Liver (tissue), 3 donors: ENCODE measurements around the gene ZNF287.

Source experiments
- CTCF ChIP-seq: fragments of 150-350 bp; IDR thresholded peaks from 2 replicates; pipeline ENCODE4 v1.5.1; 2017; ENCODE audit warnings: improper control_type of control experiment, low read depth, low read length; ENCODE audit not compliant: missing input control
- EGR1 ChIP-seq, 2 donors: IDR thresholded peaks; 2 replicates each; pipeline ENCODE4 v1.6.1; 2016 to 2018; ENCODE audit warnings: antibody characterized with exemption in 2 of 2, low read depth in 2 of 2
- FOXA1 ChIP-seq: IDR thresholded peaks from 2 replicates; pipeline ENCODE4 v1.6.1; 2016; ENCODE audit warnings: antibody characterized with exemption
- GABPA ChIP-seq, 2 donors: IDR thresholded peaks in 1 of 2; conservative IDR thresholded peaks in 1 of 2; 2 replicates each; pipeline ENCODE4 v1.6.1; 2016; ENCODE audit warnings: antibody characterized with exemption in 2 of 2, mild to moderate bottlenecking in 1 of 2, moderate library complexity in 1 of 2
- JUND ChIP-seq, 2 donors: IDR thresholded peaks; 2 replicates each; pipeline ENCODE4 v1.6.1; 2016; ENCODE audit warnings: antibody characterized with exemption in 2 of 2
- RAD21 ChIP-seq, 2 donors: IDR thresholded peaks; 2 replicates each; pipeline ENCODE4 v1.6.1; 2016; ENCODE audit warnings: antibody characterized with exemption in 2 of 2, mild to moderate bottlenecking in 2 of 2
- REST ChIP-seq: IDR thresholded peaks from 2 replicates; pipeline ENCODE4 v1.6.1; 2016; ENCODE audit warnings: antibody characterized with exemption, mild to moderate bottlenecking
- SP1 ChIP-seq: IDR thresholded peaks from 2 replicates; pipeline ENCODE4 v1.6.1; 2018; ENCODE audit warnings: antibody characterized with exemption, mild to moderate bottlenecking
- TAF1 ChIP-seq: conservative IDR thresholded peaks from 2 replicates; pipeline ENCODE4 v1.6.1; 2016; ENCODE audit warnings: antibody characterized with exemption, mild to moderate bottlenecking
- YY1 ChIP-seq: IDR thresholded peaks from 2 replicates; pipeline ENCODE4 v1.6.1; 2016; ENCODE audit warnings: antibody characterized with exemption, mild to moderate bottlenecking
- TF ChIP-seq, protein P1 (sequence below): IDR thresholded peaks from 2 replicates; pipeline ENCODE4 v1.6.1; 2016; ENCODE audit warnings: antibody characterized with exemption
- TF ChIP-seq, protein P2 (sequence below): IDR thresholded peaks from 2 replicates; pipeline ENCODE4 v1.6.1; 2016; ENCODE audit warnings: antibody characterized with exemption
- donor health status: healthy.
- donor health status: healthy.

DNA sequence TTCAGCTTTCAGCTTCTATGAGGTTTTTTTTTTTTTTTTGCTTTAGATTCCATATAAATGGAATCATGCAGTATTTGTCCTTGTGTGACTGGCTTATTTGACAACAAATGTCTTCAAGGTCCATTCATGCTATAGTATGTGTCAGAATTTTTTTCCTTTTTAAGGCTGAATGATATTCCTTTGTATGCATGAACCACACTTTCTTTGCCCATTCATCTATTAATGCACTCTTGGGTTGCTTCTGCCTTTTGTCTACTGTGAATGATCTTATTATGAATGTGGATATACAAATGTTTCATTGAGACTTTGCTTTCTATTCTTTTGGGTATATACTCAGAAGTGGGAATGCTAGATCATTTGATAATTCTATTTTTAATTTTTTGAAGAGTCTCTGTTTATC, 50.0 kb downstream of the ZNF287 start:
- no peak for TF ChIP-seq FOXA1
- no peak for TF ChIP-seq YY1
- TF ChIP-seq TAF1: no peak
- no peak for TF ChIP-seq CTCF
- TF ChIP-seq, protein P1, sequence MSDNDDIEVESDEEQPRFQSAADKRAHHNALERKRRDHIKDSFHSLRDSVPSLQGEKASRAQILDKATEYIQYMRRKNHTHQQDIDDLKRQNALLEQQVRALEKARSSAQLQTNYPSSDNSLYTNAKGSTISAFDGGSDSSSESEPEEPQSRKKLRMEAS: no peak
- TF ChIP-seq JUND (IDR thresholded peaks at IDR 0.05): no peak
- TF ChIP-seq EGR1 (IDR thresholded peaks at IDR 0.05; ENCODE audit: low read depth in 2 of 2): no peak
- TF ChIP-seq, protein P2, sequence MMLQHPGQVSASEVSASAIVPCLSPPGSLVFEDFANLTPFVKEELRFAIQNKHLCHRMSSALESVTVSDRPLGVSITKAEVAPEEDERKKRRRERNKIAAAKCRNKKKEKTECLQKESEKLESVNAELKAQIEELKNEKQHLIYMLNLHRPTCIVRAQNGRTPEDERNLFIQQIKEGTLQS: no peak
- no peak for TF ChIP-seq GABPA (IDR thresholded peaks at IDR 0.05 in 1 of 2, conservative IDR thresholded peaks at IDR 0.05 in 1 of 2)
- TF ChIP-seq REST: no peak
- TF ChIP-seq SP1: no peak
- no peak for TF ChIP-seq RAD21 (IDR thresholded peaks at IDR 0.05)
